HEK293T (cell line): Measurements from ENCODE around the gene TSPAN17.

ENCODE experiments used
- ARNT ChIP-seq: fragments of 450-650 bp; IDR thresholded peaks from 2 replicates; pipeline ENCODE4 v1.6.1; 2017; ENCODE audit warnings: mild to moderate bottlenecking
- BHLHE40 ChIP-seq: fragments of 450-650 bp; IDR thresholded peaks from 2 replicates; pipeline ENCODE4 v1.6.1; 2016; ENCODE audit warnings: mild to moderate bottlenecking, moderate library complexity, borderline replicate concordance
- FOXA1 ChIP-seq: fragments of 450-650 bp; IDR thresholded peaks from 2 replicates; pipeline ENCODE4 v1.6.1; 2016; ENCODE audit warnings: mild to moderate bottlenecking
- FOXK2 ChIP-seq: fragments of 450-650 bp; IDR thresholded peaks from 2 replicates; pipeline ENCODE4 v1.6.1; 2016; ENCODE audit warnings: mild to moderate bottlenecking
- FOXM1 ChIP-seq: fragments of 450-650 bp; IDR thresholded peaks from 2 replicates; pipeline ENCODE4 v1.6.1; 2017; ENCODE audit warnings: mild to moderate bottlenecking, borderline replicate concordance
- NFRKB ChIP-seq: fragments of 450-650 bp; IDR thresholded peaks from 2 replicates; pipeline ENCODE4 v1.6.1; 2016; ENCODE audit warnings: mild to moderate bottlenecking, moderate library complexity
- SUZ12 ChIP-seq: fragments of 450-650 bp; IDR thresholded peaks from 2 replicates; pipeline ENCODE4 v1.6.1; 2016; ENCODE audit warnings: mild to moderate bottlenecking
- TARDBP ChIP-seq: fragments of 450-650 bp; IDR thresholded peaks from 2 replicates; pipeline ENCODE4 v1.6.1; 2016
- TF ChIP-seq, protein P1 (sequence below): fragments of 450-650 bp; IDR thresholded peaks from 2 replicates; pipeline ENCODE4 v1.6.1; 2016

DNA sequence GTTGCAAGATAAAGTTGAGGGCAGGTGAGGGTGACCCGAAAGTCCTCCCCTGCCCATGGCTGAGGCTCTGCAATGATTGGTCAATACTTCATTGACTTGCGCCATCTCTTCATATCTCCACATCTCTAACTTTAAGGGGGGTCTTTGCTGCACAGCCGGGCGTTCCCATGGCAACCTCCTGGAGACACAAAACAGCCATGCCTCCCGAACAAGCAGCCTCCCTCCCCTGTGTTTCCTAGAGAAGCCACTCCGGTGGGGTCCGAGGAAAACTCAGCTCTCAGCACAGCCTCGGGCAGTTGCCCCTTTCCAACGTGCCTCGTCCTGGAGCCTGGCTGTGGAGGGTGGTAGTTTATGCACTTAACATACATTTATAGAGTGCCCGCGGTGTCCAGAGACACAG is 57.5 kb downstream of the TSPAN17 start:
- TF ChIP-seq, protein P1, sequence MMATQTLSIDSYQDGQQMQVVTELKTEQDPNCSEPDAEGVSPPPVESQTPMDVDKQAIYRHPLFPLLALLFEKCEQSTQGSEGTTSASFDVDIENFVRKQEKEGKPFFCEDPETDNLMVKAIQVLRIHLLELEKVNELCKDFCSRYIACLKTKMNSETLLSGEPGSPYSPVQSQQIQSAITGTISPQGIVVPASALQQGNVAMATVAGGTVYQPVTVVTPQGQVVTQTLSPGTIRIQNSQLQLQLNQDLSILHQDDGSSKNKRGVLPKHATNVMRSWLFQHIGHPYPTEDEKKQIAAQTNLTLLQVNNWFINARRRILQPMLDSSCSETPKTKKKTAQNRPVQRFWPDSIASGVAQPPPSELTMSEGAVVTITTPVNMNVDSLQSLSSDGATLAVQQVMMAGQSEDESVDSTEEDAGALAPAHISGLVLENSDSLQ: no peak
- TF ChIP-seq BHLHE40 (no peak), NFRKB (no peak), ARNT (no peak), SUZ12 (no peak), FOXK2 (no peak), TARDBP (no peak), FOXA1 (no peak), FOXM1 (no peak)
